ENCODE results near the gene GALNT6.

The GALNT6 gene

DNA sequence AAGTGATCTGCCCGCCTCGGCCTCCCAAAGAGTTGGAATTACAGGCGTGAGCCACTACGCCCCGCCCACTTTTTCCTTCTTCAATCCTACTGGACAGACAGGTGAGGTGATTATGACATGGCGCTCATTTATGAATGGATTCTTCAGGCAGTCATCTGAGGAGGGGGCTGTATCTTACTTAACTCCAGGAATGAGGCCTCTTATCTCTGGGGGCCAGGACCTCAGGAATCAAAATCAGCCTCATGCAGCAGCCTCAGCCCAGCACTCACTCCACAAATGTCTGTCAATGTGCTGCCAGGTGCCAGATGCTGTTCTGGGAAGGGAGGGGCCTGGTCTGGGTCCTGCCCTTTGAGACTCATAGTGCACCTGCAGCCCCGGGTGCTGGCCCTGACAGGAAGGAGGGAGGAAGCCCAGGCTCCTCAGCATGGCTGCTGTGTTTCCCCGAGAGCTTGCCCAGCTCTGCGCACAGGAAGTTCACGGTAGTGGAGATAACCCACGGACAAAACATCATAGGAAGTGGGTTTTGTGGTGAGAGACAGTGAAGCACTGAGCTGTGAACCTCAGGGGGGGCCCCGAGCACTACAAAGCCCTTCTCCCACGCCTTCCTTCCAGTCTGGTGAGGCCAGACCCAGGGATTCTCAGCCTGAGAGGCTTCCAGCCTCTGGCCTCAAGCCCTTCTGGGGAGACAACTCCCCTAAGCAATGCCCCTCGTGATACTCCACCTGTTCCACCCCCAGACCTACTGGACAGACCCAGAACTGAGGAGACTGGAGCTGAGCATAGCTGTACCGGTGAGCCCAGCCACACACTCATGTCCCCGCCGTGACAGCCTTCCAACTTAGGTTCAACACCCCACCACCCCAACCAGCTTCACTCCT lies 22.3 kb downstream of the GALNT6 start:
- Histone ChIP-seq H3F3A (ENCODE audit: low read depth) (no peaks in the 10 kb centered on the region), H3K4me1 (ENCODE audit: insufficient read depth, low read length, poor library complexity, severe bottlenecking) (peaks cover 43% of the 10 kb centered on the region), H3K36me3 (ENCODE audit: insufficient read depth, low read length) (peaks cover 3% of the 10 kb centered on the region; the same call in 1 of the 2 replicates), H3K79me2 (ENCODE audit: insufficient read depth, low read length) (0 out of 2 replicates have a peak, but pooled peaks cover 3% of the 10 kb centered on the region), H4K20me1 (ENCODE audit: insufficient read depth, low read length, poor library complexity, severe bottlenecking) (no peaks in the 10 kb centered on the region), H2AFZ (ENCODE audit: low read length) (no peak overlapping the region), H3K27me3 (ENCODE audit: insufficient read depth, low read length, poor library complexity, severe bottlenecking) (no peaks in the 10 kb centered on the region), H3K4me2 (ENCODE audit: low read depth, low read length, poor library complexity, severe bottlenecking) (peak overlapping the region; percentile 80), H3K9me2 (replicated peaks; ENCODE audit: low read depth, low read length) (no peaks in the 10 kb centered on the region), H3K4me3 (ENCODE audit: low read length, poor library complexity, severe bottlenecking) (peak overlapping the region; percentile 46), H3K9ac (ENCODE audit: low read depth, low read length, poor library complexity, severe bottlenecking) (peak overlapping the region; percentile 50), H3K9me3 (ENCODE audit: insufficient read depth, low read depth, low read length) (no peaks in the 10 kb centered on the region)
- peak; percentile 51; the same call in 1 of the 2 replicates for TF ChIP-seq EZH2phosphoT487 (IDR thresholded peaks at IDR 0.05; ENCODE audit: borderline replicate concordance)
- TF ChIP-seq, protein P1, sequence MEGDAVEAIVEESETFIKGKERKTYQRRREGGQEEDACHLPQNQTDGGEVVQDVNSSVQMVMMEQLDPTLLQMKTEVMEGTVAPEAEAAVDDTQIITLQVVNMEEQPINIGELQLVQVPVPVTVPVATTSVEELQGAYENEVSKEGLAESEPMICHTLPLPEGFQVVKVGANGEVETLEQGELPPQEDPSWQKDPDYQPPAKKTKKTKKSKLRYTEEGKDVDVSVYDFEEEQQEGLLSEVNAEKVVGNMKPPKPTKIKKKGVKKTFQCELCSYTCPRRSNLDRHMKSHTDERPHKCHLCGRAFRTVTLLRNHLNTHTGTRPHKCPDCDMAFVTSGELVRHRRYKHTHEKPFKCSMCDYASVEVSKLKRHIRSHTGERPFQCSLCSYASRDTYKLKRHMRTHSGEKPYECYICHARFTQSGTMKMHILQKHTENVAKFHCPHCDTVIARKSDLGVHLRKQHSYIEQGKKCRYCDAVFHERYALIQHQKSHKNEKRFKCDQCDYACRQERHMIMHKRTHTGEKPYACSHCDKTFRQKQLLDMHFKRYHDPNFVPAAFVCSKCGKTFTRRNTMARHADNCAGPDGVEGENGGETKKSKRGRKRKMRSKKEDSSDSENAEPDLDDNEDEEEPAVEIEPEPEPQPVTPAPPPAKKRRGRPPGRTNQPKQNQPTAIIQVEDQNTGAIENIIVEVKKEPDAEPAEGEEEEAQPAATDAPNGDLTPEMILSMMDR (conservative IDR thresholded peaks at IDR 0.05; ENCODE audit: low read length) = no peak

GRCh38 chr12:51365276-51365675 lies 25.9 kb downstream of the GALNT6 start:
- TF ChIP-seq EZH2phosphoT487 (IDR thresholded peaks at IDR 0.05; ENCODE audit: borderline replicate concordance) = no peak
- TF ChIP-seq, protein P1 (conservative IDR thresholded peaks at IDR 0.05; ENCODE audit: low read length) = no peak
- Histone ChIP-seq H3K9ac (ENCODE audit: low read depth, low read length, poor library complexity, severe bottlenecking) (no peak overlapping the region), H3K36me3 (ENCODE audit: insufficient read depth, low read length) (peaks cover 5% of the 10 kb centered on the region; the same call in 1 of the 2 replicates), H3K4me2 (ENCODE audit: low read depth, low read length, poor library complexity, severe bottlenecking) (no peak overlapping the region), H3K79me2 (ENCODE audit: insufficient read depth, low read length) (0 out of 2 replicates have a peak, but pooled peaks cover 3% of the 10 kb centered on the region), H3K4me1 (ENCODE audit: insufficient read depth, low read length, poor library complexity, severe bottlenecking) (peaks cover 37% of the 10 kb centered on the region), H3K4me3 (ENCODE audit: low read length, poor library complexity, severe bottlenecking) (no peak overlapping the region), H3F3A (ENCODE audit: low read depth) (no peaks in the 10 kb centered on the region), H3K9me2 (replicated peaks; ENCODE audit: low read depth, low read length) (no peaks in the 10 kb centered on the region), H3K9me3 (ENCODE audit: insufficient read depth, low read depth, low read length) (no peaks in the 10 kb centered on the region), H2AFZ (ENCODE audit: low read length) (no peak overlapping the region), H4K20me1 (ENCODE audit: insufficient read depth, low read length, poor library complexity, severe bottlenecking) (no peaks in the 10 kb centered on the region), H3K27me3 (ENCODE audit: insufficient read depth, low read length, poor library complexity, severe bottlenecking) (no peaks in the 10 kb centered on the region)

GRCh38 chr12:51364001-51364400 lies 27.2 kb downstream of the GALNT6 start:
- TF ChIP-seq, protein P1 (conservative IDR thresholded peaks at IDR 0.05; ENCODE audit: low read length) = no peak
- no peak for TF ChIP-seq EZH2phosphoT487 (IDR thresholded peaks at IDR 0.05; ENCODE audit: borderline replicate concordance)
- no peaks in the 10 kb centered on the region for H3K27me3 ChIP-seq (ENCODE audit: insufficient read depth, low read length, poor library complexity, severe bottlenecking)
- no peak overlapping the region for H3K9ac ChIP-seq (ENCODE audit: low read depth, low read length, poor library complexity, severe bottlenecking)
- no peak overlapping the region for H3K4me3 ChIP-seq (ENCODE audit: low read length, poor library complexity, severe bottlenecking)
- no peak overlapping the region for H3K4me2 ChIP-seq (ENCODE audit: low read depth, low read length, poor library complexity, severe bottlenecking)
- no peaks in the 10 kb centered on the region for H3K9me2 ChIP-seq (replicated peaks; ENCODE audit: low read depth, low read length)
- no peak overlapping the region for H2AFZ ChIP-seq (ENCODE audit: low read length)
- peaks cover 25% of the 10 kb centered on the region for H3K4me1 ChIP-seq (ENCODE audit: insufficient read depth, low read length, poor library complexity, severe bottlenecking)
- H4K20me1 ChIP-seq (ENCODE audit: insufficient read depth, low read length, poor library complexity, severe bottlenecking) = no peaks in the 10 kb centered on the region
- H3K36me3 ChIP-seq (ENCODE audit: insufficient read depth, low read length) = peaks cover 16% of the 10 kb centered on the region; the same call in 1 of the 2 replicates
- no peaks in the 10 kb centered on the region for H3K9me3 ChIP-seq (ENCODE audit: insufficient read depth, low read depth, low read length)
- no peaks in the 10 kb centered on the region for H3F3A ChIP-seq (ENCODE audit: low read depth)
- no peaks in the 10 kb centered on the region for H3K79me2 ChIP-seq (ENCODE audit: insufficient read depth, low read length)

Data from Loucy (cell line).